ENCODE measurements around the gene RAB3GAP1. TPM values are rescaled to one million over a fixed set of nuclear protein-coding genes. Genes with fewer than 3 reads are reported as not detected.

RAB3GAP1 gene
- total RNA-seq, 1 donor, result 100 TPM

GRCh38 chr2:135168204-135168856, 116.2 kb downstream of the RAB3GAP1 start:
- DNase-seq (ENCODE audit: low read depth), result no peak
- no peak overlapping the region for H3K4me3 ChIP-seq (ENCODE audit: low read depth, low read length)
- no peak for TF ChIP-seq CTCF (IDR thresholded peaks at IDR 0.05; ENCODE audit: insufficient read depth, low read depth, low read length)

- TF ChIP-seq CTCF (IDR thresholded peaks at IDR 0.05; ENCODE audit: insufficient read depth, low read depth, low read length), result no peak
- H3K4me3 ChIP-seq (ENCODE audit: low read depth, low read length), result no peak overlapping the region
- DNase-seq (ENCODE audit: low read depth), result no peak
Observed at GRCh38 chr2:135169900-135170753, 118.0 kb downstream of the RAB3GAP1 start.

GRCh38 chr2:135174049-135174809, 122.1 kb downstream of the RAB3GAP1 start:
- no peak for TF ChIP-seq CTCF (IDR thresholded peaks at IDR 0.05; ENCODE audit: insufficient read depth, low read depth, low read length)
- H3K4me3 ChIP-seq (ENCODE audit: low read depth, low read length), result no peak overlapping the region
- DNase-seq (ENCODE audit: low read depth), result no peak

GRCh38 chr2:135174810-135175093, 122.7 kb downstream of the RAB3GAP1 start:
- DNase-seq (ENCODE audit: low read depth), result no peak
- H3K4me3 ChIP-seq (ENCODE audit: low read depth, low read length), result no peak overlapping the region
- TF ChIP-seq CTCF (IDR thresholded peaks at IDR 0.05; ENCODE audit: insufficient read depth, low read depth, low read length), result no peak

- no peak for TF ChIP-seq CTCF (IDR thresholded peaks at IDR 0.05; ENCODE audit: insufficient read depth, low read depth, low read length)
- H3K4me3 ChIP-seq (ENCODE audit: low read depth, low read length), result no peak overlapping the region
- no peak for DNase-seq (ENCODE audit: low read depth)
Observed at GRCh38 chr2:135175177-135175576, 123.1 kb downstream of the RAB3GAP1 start.

GRCh38 chr2:135179689-135180088, 127.6 kb downstream of the RAB3GAP1 start:
- no peak for TF ChIP-seq CTCF (IDR thresholded peaks at IDR 0.05; ENCODE audit: insufficient read depth, low read depth, low read length)
- no peak overlapping the region for H3K4me3 ChIP-seq (ENCODE audit: low read depth, low read length)
- no peak for DNase-seq (ENCODE audit: low read depth)
